Measurements from ENCODE around the gene PMVK. TPM values are rescaled to one million over a fixed set of nuclear protein-coding genes. Genes with fewer than 3 reads are reported as not detected.

PMVK gene
- total and polyA plus RNA-seq, 10 of the 15 experiments (the other 5 are each of a cell fraction or from before 2014, with no cell fraction given): 6.0 to 121 (median 49.4) TPM

- no peak for TF ChIP-seq ZBTB4 (CRISPR knock-in tag; IDR thresholded peaks at IDR 0.05)
- no peak; the same call in 1 of the 2 replicates for TF ChIP-seq TBL1XR1 (IDR thresholded peaks at IDR 0.05; ENCODE audit: low read depth, low read length)
- TF ChIP-seq CUX1 (IDR thresholded peaks at IDR 0.05; ENCODE audit: insufficient replicate concordance, low read depth, low read length): no peak
- TF ChIP-seq KLF5 (IDR thresholded peaks at IDR 0.05; ENCODE audit: partially characterized antibody): no peak
- TF ChIP-seq ZNF592 (IDR thresholded peaks at IDR 0.05): no peak
- TF ChIP-seq E4F1 (IDR thresholded peaks at IDR 0.05; ENCODE audit: borderline replicate concordance, partially characterized antibody): peak; percentile 91
- TF ChIP-seq RBBP5 (conservative IDR thresholded peaks at IDR 0.05): no peak
- TF ChIP-seq ZZZ3 (IDR thresholded peaks at IDR 0.05; ENCODE audit: control insufficient read depth, insufficient read length, low read depth): no peak
- no peak for TF ChIP-seq RCOR1 (conservative IDR thresholded peaks at IDR 0.05; ENCODE audit: low read depth, low read length)
- TF ChIP-seq BCL3 (IDR thresholded peaks at IDR 0.05; ENCODE audit: borderline replicate concordance, insufficient read depth, low read depth, low read length, poor library complexity, severe bottlenecking): no peak
- TF ChIP-seq SIX5 (IDR thresholded peaks at IDR 0.05; ENCODE audit: low read depth, low read length, severe bottlenecking): no peak
- peak; percentile 56 for TF ChIP-seq NR2C1 (IDR thresholded peaks at IDR 0.05)
Observed at GRCh38 chr1:154936555-154937084, at the start of gene PMVK (continued).
